BLaER1 treated with 17β-estradiol and CSF1 and Interleukin-3, amounts not matched to agents 10 nM and 100 nM (cell line): ENCODE measurements around the gene FZD8.
"Not testable (repeated sequence)": the region's sequence is repeated elsewhere in the genome, so short reads cannot be mapped to it uniquely, and the experiment has no call there.

Experiments
- H3K27ac ChIP-seq, 11 experiments: shearing (Covaris generic); formaldehyde crosslinking; 2 replicates each; pipeline ENCODE4 v1.8.1; 2022
- H3K27me3 ChIP-seq, 11 experiments: shearing (Covaris generic); formaldehyde crosslinking; 2 replicates each; pipeline ENCODE4 v1.8.1; 2022
- H3K36me3 ChIP-seq, 11 experiments: shearing (Covaris generic); formaldehyde crosslinking; 2 replicates each; pipeline ENCODE4 v1.8.1; 2022
- H3K4me1 ChIP-seq, 10 experiments: shearing (Covaris generic); formaldehyde crosslinking; 2 replicates each; pipeline ENCODE4 v1.8.1; 2022
- H3K4me2 ChIP-seq, 11 experiments: shearing (Covaris generic); formaldehyde crosslinking; 2 replicates each; pipeline ENCODE4 v1.8.1; 2022
- H3K4me3 ChIP-seq, 10 experiments: shearing (Covaris generic); formaldehyde crosslinking; 2 replicates each; pipeline ENCODE4 v1.8.1; 2022
- H3K9ac ChIP-seq, 11 experiments: shearing (Covaris generic); formaldehyde crosslinking; 2 replicates each; pipeline ENCODE4 v1.8.1; 2022
- H3K9me3 ChIP-seq, 11 experiments: shearing (Covaris generic); formaldehyde crosslinking; replicated peaks in 1 of 11; 2 replicates each; pipeline ENCODE4 v1.8.1; 2022
- H4K20me1 ChIP-seq, 11 experiments: shearing (Covaris generic); formaldehyde crosslinking; 2 replicates each; pipeline ENCODE4 v1.8.1; 2022
- Cebpa-rat ChIP-seq, 11 experiments: shearing (Covaris generic); IDR thresholded peaks; 2 replicates each; pipeline ENCODE4 v1.8.1; 2022

FZD8 gene

DNA sequence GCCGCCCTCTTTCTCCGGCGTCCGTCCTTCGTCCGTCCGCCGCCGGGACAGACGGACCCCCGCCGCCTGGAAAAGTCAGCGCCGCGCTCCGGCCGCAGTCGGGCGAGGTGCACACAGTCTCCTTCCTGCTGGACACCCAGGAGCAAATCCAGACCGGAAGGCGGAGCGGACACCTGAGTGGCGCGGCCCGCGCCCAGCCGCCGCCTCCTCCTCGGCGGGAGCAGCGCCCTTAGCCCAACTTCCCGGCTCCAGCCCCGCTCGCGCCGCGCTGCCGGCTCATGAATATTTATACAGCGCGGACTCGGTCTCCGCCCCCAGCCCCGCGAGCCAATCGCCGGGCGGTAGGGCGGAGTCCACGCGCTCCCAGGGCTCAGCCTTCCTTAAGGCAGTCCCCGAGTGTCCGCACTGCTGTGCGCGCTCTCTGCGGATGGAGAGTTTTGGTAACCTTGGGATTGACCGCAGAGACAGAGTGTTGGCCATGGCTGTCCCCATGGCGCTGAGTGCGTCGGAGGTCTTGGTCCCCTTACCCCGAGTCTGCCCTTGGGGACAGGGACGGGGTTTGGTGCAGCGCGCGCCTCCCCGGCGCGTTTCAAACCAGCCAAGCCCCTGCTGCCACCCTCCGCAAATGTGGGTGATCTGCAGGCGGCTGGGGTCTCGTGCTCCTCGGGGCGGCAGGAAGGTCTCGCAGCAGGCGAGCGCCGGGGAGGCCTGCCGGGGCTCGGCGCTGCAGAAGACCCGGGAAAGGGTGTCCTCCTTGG is at the start of gene FZD8:
Gene FZD8 (minus strand): TSS at position 262 of the 758 bp plus-strand sequence. CDS start 867 bp downstream, outside the sequence.
- Histone ChIP-seq H3K36me3 (peaks cover 0 to 3% (median 0%) of the 10 kb centered on the region in 11 experiments; a peak in 3 of 22 replicates), H3K4me1 (peaks cover 5 to 40% (median 27%) of the 10 kb centered on the region in 10 experiments; a peak in 18 of 20 replicates), H3K4me2 (peak within 1 kb of the TSS; percentile 95 to 100 (median 100)), H3K27me3 (peaks cover 7 to 41% (median 33%) of the 10 kb centered on the region in 11 experiments; a peak in 21 of 22 replicates), H3K9me3 (peaks cover 0 to 1% (median 0%) of the 10 kb centered on the region in 11 experiments; a peak in 2 of 22 replicates), H4K20me1 (peaks cover 0 to 37% (median 29%) of the 10 kb centered on the region in 11 experiments; a peak in 16 of 22 replicates), H3K9ac (peak within 1 kb of the TSS; percentile 75 to 89 (median 83)), H3K27ac (peak within 1 kb of the TSS; percentile 30 to 81 (median 78); a peak in 21 of 22 replicates), H3K4me3 (peak within 1 kb of the TSS; percentile 73 to 97 (median 86))
- no peak for TF ChIP-seq Cebpa-rat (IDR thresholded peaks at IDR 0.05)

DNA sequence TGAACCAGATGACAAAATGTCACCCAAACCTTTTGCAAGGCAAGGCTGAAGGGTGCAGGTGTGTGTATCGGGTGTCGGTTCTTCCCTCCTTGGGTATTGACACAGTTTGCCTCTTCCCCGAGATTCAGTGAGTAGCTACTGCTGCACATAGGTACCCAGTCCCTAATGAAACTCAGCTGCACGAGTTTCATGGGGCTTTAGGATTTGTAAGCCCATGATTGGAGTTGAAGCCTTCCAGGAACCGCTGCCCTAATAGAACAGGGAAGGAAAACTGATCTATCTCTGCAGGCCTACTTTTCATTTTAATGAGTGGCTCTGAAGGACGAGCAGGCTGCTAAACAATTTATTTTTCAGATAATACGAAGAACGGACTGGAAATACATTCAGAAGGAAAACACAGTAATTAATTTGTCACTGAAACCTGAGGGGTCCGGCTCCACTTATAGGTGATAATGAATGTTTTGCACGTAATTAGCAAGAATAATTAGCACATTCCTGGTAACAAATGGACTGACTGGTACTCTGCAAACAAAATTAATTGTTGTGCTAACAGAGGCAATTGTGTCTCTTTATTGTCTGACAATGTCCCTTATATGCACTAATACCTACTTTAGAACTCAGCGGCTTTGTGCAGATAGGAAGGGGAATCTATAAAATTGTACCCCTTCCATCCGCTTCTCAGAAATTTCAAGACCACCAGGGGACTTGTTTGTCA is 49.6 kb upstream of the FZD8 start:
- Histone ChIP-seq H3K9me3 (no peaks in the 10 kb centered on the region), H3K4me1 (no peaks in the 10 kb centered on the region), H3K27ac (no peak overlapping the region), H3K9ac (no peak overlapping the region), H3K27me3 (no peaks in the 10 kb centered on the region), H3K4me2 (no peak overlapping the region), H3K4me3 (no peak overlapping the region), H3K36me3 (no peaks in the 10 kb centered on the region), H4K20me1 (no peaks in the 10 kb centered on the region)
- no peak for TF ChIP-seq Cebpa-rat (IDR thresholded peaks at IDR 0.05)

- no peak overlapping the region for H3K4me2 ChIP-seq
These were observed 48.4 kb upstream of the FZD8 start for GRCh38 chr10:35690534-35690933.

GRCh38 chr10:35685858-35686257 is 43.8 kb upstream of the FZD8 start:
- H3K9me3 ChIP-seq, H3K4me2 ChIP-seq, H3K36me3 ChIP-seq, H3K27ac ChIP-seq, H3K27me3 ChIP-seq, H3K4me1 ChIP-seq, H3K9ac ChIP-seq, H3K4me3 ChIP-seq, H4K20me1 ChIP-seq: not testable (repeated sequence)

More at GRCh38 chr10:35690534-35690933, 48.4 kb upstream of the FZD8 start:
- no peaks in the 10 kb centered on the region for H3K4me1 ChIP-seq
- H4K20me1 ChIP-seq, result no peaks in the 10 kb centered on the region
- no peaks in the 10 kb centered on the region for H3K36me3 ChIP-seq
- no peak overlapping the region for H3K9ac ChIP-seq
- TF ChIP-seq Cebpa-rat (IDR thresholded peaks at IDR 0.05), result no peak
- no peaks in the 10 kb centered on the region for H3K27me3 ChIP-seq
- no peaks in the 10 kb centered on the region for H3K9me3 ChIP-seq
- H3K4me3 ChIP-seq, result no peak overlapping the region
- no peak overlapping the region for H3K27ac ChIP-seq

DNA sequence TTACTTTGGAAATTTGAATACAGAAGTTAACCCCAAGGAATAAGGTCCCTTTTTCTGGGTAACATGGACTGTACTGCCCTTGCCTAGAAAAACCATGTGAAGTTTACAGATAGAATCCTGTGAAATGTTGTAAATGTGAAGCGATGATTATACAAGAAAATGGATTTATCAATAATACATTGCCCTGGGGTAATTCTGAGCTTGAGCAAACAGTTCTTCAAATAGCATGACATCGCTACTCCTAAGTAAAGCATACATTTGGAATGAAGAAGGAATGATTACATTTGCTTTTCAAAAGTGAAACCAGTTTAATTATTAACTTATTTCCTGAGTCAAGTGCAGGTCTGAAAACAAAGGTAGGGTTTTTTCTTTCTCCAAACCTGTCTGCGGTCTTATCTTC is 43.3 kb upstream of the FZD8 start:
- Histone ChIP-seq H3K4me3 (no peak overlapping the region), H3K9ac (no peak overlapping the region), H3K27ac (no peak overlapping the region), H4K20me1 (no peaks in the 10 kb centered on the region), H3K4me2 (no peak overlapping the region), H3K27me3 (no peaks in the 10 kb centered on the region), H3K4me1 (no peaks in the 10 kb centered on the region), H3K36me3 (no peaks in the 10 kb centered on the region), H3K9me3 (no peaks in the 10 kb centered on the region)
- TF ChIP-seq Cebpa-rat (IDR thresholded peaks at IDR 0.05), result no peak

DNA sequence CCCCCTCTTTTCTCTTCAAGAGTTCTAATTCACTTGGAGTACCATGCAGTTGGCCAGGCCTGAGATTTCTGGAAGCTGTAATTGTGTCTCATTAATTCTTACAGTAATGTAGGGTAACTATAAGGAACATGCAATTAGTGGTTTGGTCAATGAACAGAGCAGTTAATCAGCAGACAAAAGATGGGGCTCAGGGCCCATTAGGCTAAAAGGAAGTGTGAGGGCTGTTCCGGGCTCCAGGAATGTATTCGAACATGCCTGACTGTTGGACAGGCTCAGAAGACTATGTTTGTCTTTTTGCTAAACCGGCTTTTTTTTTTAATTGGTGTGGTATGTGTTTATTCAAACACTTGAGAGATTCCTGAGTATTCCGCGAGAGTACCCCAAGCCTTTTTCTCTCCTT is 42.5 kb upstream of the FZD8 start:
- no peak overlapping the region for H3K27ac ChIP-seq
- no peak for TF ChIP-seq Cebpa-rat (IDR thresholded peaks at IDR 0.05)

DNA sequence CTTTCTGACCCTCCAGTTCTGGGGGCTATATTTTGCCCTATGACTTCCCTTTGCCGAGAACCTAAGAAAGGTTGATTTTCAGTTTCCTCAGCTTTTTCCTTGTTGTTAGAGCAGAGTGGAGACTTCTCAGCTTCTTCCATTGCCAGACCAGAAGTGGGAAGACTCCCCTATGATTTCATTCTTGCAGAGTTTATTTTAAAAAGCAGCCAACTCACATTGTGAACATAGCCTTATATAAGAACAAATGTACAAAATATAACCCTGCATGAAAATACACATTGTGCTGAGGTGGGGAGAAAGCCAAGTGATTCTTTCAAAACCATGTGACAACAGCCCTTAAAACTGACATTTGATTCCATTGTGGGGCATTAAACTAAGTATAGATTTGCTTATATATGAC is 33.8 kb upstream of the FZD8 start:
- Histone ChIP-seq H3K9me3 (peaks cover 0 to 9% (median 0%) of the 10 kb centered on the region in 11 experiments; a peak in 2 of 22 replicates), H3K4me2 (no peak overlapping the region), H3K27ac (no peak overlapping the region), H3K4me1 (no peaks in the 10 kb centered on the region), H3K27me3 (no peaks in the 10 kb centered on the region), H3K4me3 (no peak overlapping the region), H3K9ac (no peak overlapping the region), H4K20me1 (no peaks in the 10 kb centered on the region), H3K36me3 (no peaks in the 10 kb centered on the region)
- no peak for TF ChIP-seq Cebpa-rat (IDR thresholded peaks at IDR 0.05)

More for the DNA sequence above, 42.5 kb upstream of the FZD8 start:
- H3K4me1 ChIP-seq, result no peaks in the 10 kb centered on the region
- no peaks in the 10 kb centered on the region for H3K9me3 ChIP-seq
- H4K20me1 ChIP-seq, result no peaks in the 10 kb centered on the region
- H3K27me3 ChIP-seq, result no peaks in the 10 kb centered on the region
- H3K36me3 ChIP-seq, result no peaks in the 10 kb centered on the region
- H3K4me2 ChIP-seq, result no peak overlapping the region
- no peak overlapping the region for H3K4me3 ChIP-seq
- H3K9ac ChIP-seq, result no peak overlapping the region

DNA sequence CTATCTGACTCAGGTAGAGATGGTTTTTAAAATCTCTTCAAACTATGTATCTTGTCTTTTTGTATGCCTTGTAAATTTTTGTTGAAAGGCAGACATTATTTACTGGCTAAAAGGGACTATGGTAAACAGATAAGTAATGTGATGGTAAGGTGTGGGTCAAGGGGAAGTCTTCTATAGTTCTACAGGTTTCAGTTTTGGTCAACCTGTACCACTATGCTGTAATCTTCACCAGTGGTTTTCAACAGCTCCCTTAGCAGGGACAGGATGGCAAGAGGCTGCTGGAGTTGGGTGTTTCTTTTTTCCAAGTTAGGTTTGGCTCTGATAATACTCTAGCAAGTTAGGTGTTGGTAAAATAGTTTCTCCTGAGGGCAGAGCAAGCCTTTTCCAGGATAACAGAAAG is 32.7 kb upstream of the FZD8 start:
- H3K9me3 ChIP-seq, result peaks cover 0 to 9% (median 0%) of the 10 kb centered on the region in 11 experiments; a peak in 2 of 22 replicates
- H3K4me3 ChIP-seq, result no peak overlapping the region
- H3K4me1 ChIP-seq, result no peaks in the 10 kb centered on the region
- no peak overlapping the region for H3K27ac ChIP-seq
- no peak overlapping the region for H3K9ac ChIP-seq
- no peaks in the 10 kb centered on the region for H3K27me3 ChIP-seq
- no peak overlapping the region for H3K4me2 ChIP-seq
- H4K20me1 ChIP-seq, result no peaks in the 10 kb centered on the region
- H3K36me3 ChIP-seq, result no peaks in the 10 kb centered on the region
- TF ChIP-seq Cebpa-rat (IDR thresholded peaks at IDR 0.05), result no peak

DNA sequence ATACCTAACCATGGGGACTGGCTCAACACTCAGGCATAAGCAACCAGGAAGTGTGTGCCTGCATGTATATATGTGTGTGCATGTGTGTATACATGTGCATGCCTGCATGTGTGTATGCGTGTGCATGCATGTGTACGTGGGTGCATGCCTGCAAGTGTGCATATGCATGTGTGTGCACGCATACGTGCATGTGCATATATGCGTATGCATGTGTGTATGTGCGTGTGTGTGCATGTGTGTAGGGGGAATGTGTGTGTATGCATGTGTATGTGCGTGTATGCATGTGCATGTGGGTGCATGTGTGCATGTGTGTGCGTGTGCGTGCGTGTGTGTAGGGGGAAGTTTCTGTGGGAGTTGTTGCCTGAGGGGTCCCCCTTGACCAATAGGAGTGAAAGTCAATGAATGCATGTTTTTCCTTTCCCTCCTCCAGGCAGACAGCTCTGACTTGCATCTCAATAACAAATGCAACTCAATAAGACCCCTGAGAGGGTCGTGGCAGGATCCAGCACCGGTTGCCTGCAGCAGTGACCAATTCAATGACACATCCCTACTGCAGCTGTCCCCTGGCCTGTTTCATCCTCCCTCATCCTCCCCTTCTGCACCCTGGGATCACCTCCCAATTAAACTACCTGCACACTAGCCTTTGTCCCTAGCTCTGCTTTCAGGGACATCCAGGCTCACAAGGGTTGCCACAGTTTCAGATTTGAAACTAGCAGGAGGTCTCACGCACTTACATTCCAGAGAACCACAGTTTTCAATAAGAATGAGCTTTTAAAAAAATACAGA is 27.0 kb upstream of the FZD8 start:
- TF ChIP-seq Cebpa-rat (IDR thresholded peaks at IDR 0.05), result no peak

More for the DNA sequence above, 27.0 kb upstream of the FZD8 start:
- no peaks in the 10 kb centered on the region for H4K20me1 ChIP-seq
- H3K4me2 ChIP-seq, result no peak overlapping the region
- H3K4me1 ChIP-seq, result no peaks in the 10 kb centered on the region
- H3K9ac ChIP-seq, result no peak overlapping the region
- H3K4me3 ChIP-seq, result no peak overlapping the region
- no peaks in the 10 kb centered on the region for H3K27me3 ChIP-seq
- no peaks in the 10 kb centered on the region for H3K36me3 ChIP-seq
- H3K27ac ChIP-seq, result no peak overlapping the region
- H3K9me3 ChIP-seq, result peaks cover 0 to 11% (median 0%) of the 10 kb centered on the region in 11 experiments; a peak in 3 of 22 replicates
